GM18517 (cell line): Measurements from ENCODE around the gene UBE2S.
"Not testable (repeated sequence)": the region's sequence is repeated elsewhere in the genome, so short reads cannot be mapped to it uniquely, and the experiment has no call there.

Experiments
- ATAC-seq: cut with Tn5 transposase; IDR thresholded peaks from one replicate; pipeline ENCODE4 v1.9.1; 2021; ENCODE audit warnings: mild to moderate bottlenecking, moderate library complexity; ENCODE audit not compliant: unreplicated experiment

Gene UBE2S

DNA sequence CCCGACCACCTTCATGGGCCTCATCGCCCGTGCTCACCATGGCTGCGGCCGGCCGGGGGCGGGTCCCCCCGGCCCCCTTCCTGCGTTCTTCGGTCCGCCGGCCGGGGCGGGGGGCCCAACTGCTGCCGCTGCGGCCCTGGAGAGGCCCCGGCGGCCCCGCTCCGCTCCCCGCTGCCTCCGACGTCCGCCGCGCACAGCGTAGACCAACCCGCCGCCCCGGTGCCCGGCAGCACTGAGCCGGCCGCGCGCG lies at the start of gene UBE2S:
UBE2S (minus strand) TSS at position 239 of the 250 bp plus-strand sequence; CDS start at position 40, 199 bp downstream.
- ATAC-seq, result not testable (repeated sequence)

GRCh38 chr19:55456347-55456746 lies 48.8 kb upstream of the UBE2S start:
- ATAC-seq, result no peak

DNA sequence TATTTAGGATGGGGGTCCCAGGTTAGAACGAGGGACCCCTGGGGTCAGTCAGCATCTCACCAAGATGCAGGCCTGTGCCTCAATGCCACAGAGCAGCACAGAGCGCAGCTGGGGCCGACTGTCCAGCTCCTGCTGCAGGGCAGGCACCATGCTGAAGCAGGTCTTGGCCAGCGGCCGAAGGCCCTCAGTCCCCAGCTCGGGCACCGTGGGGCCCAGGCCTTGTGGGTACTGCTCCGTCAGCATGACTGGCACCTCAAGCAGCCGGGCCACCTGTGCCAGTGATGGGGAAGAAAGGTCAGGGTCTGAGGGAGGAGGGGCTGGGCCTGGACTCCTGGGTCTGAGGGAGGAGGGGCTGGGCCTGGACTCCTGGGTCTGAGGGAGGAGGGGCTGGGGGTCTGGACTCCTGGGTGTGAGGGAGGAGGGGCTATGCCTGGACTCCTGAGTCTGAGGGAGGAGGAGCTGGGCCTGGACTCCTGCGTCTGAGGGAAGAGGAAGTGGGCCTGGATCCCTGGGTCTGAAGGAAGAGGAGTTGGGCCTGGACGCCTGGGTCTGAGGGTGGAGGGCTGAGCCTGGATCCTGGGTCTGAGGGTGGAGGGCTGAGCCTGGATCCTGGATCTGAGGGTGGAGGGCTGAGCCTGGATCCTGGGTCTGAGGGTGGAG lies 48.1 kb upstream of the UBE2S start:
- no peak for ATAC-seq

- no peak for ATAC-seq
Observed at GRCh38 chr19:55454787-55455243, 47.2 kb upstream of the UBE2S start.

DNA sequence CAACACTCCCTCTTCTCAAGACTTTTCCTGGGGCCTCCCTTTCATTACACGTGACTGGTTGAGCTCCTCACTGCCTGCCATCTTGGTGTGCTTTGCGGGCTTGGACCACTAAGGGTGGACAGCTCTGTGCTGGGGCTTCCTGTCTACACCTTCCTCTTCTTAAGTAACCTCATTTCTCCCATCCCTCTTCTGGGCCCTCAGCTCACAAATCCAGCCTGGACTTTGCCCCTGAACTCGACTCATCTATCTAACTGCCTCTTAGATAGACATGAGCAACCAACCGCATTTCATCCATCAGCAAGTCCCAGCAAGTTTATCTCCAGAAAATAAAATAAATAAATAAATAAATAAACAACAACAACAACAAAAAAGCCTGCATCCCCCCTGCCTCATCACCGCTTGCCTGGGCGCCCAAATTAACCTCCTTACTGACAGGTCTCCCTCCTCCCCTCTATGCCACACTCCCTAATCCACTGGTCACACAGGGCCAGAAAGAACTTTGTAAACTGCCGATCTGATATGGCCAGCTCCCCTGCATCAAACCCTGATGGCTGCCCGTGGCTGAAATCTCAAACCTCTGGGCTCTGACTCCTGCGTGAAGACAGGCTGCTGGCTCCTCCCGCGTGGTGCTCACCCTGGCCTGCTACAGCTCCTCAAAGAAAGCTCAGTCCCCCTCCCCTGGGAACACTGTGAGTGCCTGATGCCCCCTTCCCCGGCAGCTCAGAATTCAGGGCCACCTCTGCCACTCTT lies 46.1 kb upstream of the UBE2S start:
- no peak for ATAC-seq

DNA sequence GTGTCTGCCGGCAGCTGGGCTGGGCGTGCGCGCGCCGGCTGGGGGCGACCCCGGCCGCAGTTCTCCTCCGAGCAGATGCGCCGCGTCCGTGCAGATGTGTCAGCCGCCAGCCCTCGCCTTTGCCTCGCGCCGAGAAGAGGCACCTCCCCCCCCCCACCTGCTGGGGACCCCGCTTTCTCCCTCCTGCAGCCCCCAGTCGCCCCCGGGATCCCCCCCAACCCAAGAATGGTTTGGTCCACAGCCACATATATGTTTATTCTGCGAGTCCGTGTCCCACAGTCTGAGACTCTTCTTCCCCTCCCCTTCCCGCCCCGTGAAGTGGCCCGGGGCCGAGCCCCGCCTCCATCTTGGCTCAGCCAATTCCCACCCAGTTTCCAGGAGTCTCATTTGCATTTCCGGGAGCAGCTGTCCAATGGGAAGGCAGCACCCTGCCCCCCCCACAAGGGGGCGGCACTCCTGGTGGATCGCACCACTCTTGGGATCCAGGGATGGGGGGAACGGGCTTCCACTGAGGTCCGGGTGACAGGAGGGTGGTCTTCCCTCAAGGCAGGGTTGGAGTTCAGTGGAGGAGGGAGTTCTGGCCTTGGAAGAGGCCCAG lies 45.3 kb upstream of the UBE2S start:
- ATAC-seq, result no peak

- no peak for ATAC-seq
Observed at GRCh38 chr19:55451965-55452748, 44.6 kb upstream of the UBE2S start.

DNA sequence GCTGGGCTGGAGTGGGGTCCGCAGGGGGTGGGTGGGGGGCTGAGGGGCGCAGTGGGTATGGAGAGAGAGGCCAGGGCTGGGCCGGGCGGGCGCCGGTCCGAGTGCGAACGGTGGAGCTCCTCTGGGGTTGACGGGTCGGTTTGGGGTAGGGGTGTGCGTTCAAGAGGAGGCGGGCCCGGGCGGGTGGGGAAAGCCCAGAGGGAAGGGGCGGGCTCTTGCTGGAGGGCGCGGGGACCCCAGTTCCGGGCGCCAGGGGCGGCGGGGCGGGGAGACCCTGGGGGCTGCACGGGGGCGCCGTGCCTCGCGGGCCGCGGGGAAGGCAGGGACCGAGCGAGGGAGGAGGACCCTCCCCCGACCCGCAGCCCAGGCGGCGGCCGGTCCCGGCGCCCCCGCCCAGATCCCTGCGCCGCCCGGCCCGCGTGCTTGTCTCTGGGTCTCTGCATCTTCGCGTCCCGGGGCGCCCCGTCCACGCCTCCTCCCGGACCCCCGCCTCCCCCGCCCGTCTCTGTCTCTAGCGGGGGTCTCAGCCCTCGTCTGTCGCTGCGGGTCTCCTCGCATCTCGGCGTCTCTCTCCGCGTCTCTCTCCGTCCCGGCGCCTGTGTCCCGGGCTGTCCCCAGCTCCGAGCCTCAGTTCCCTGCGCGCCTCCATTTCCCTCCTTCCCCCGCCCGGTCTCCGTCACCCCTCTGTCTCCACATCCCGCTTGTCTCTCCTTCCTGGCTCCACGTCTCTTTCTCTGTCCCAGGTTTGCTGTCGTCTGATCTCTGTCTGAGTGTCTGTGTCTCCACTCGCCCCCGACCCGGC lies 43.8 kb upstream of the UBE2S start:
- ATAC-seq, result no peak

GRCh38 chr19:55449469-55449868 lies 41.9 kb upstream of the UBE2S start:
- ATAC-seq, result no peak

DNA sequence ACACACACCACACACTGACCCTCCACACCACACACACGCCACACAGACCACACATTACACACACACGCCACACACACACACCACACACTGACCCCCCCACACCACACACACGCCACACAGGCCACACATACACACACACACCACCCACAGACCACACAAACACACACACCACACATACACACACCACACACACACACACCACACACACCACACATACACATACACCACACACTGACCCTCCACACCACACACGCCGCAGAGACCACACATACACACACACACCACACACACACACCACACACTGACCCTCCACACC lies 40.5 kb upstream of the UBE2S start:
- not testable (repeated sequence) for ATAC-seq

GRCh38 chr19:55447421-55448174 lies 40.0 kb upstream of the UBE2S start:
- no peak for ATAC-seq

DNA sequence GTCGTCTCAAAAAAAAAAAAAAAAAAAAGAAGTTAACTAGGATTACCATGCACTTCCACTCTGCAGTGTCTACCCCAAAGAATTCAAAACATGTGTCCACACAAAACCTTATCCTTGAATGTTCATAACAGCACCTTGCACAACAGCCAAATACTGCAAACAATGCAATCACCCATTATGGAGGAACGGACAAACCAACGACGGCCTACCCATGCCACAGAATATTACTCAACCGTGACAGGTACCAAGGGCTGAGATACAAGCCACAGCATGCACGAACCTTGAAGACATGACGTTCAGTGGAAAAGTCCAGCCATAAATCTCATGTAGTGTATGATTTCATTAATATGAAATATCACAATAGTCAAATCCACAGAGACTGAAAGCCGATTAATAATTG lies 38.5 kb upstream of the UBE2S start:
- ATAC-seq, result no peak

GRCh38 chr19:55444646-55445045 lies 37.1 kb upstream of the UBE2S start:
- ATAC-seq, result no peak

- ATAC-seq, result no peak
Observed at GRCh38 chr19:55443824-55444480, 36.4 kb upstream of the UBE2S start.

DNA sequence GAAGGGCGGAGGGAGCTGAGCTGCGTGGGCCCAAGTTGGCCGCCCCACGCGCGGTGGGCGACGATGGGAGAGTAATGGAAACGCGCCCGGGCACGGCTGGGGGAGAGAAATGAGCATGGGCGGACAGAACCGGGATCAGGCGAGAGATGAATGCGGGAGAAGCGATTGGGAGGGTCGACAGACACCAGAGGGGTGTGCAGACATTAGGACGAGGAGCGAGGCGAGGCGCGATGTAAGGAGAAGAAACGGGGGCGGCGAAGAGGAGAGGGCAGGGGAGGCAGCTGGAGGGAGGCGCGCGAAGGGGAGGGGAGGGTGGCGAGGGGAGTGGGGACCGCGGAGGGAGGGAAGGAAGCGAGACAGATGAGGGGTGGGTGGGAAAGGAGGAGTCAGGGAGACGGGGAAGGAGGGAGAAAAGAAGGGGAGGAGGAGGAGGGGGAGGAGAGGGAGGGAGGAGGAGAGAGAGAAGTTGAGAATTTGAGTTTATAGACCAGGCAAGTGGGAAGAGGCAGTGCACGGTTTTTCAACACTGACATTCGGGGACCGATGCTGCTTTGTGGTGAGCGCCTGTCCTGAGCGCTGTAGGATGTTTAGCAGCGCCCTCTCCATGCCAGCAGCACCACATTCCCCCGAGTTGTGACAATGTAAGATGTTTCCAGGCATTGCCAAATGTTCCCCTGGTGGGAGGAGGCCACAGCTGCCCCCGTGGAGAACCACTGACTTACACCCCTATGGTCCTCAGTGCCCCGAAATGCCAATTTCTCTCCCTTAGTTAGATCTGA lies 35.6 kb upstream of the UBE2S start, which contains the start of gene SHISA7:
SHISA7 (minus strand) TSS at position 256 of the 779 bp plus-strand sequence. CDS start 437 bp downstream, outside the sequence.
- no peak for ATAC-seq

DNA sequence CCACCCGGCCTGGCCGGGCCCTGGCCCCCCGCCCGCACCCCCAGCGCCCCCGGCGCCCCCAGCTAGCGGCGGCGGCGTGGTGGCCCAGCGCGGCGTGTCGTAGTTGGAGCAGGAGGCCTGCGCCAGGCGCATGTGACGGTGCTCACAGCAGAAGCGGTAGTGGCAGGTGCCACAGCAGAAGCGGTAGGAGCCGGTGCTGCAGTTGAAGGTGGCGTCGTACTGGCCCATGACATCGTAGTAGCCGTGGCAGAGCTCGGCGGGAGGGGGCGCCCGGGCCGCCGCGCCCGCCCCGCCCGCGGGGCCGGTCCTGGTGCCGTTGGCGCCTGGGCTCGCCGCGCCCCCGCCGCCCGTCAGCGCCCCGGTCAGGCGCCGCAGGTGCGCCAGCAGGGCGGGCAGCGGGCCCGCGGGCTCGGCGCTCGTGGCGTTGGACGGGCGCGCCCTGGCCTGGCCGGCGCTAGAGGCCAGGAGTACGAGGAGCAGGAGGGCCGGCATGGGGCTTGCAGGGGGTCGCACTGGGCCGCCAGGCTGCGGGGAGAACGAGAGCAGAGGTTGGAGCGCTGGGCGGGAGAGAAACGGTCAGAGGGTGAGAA lies 34.9 kb upstream of the UBE2S start:
- no peak for ATAC-seq

DNA sequence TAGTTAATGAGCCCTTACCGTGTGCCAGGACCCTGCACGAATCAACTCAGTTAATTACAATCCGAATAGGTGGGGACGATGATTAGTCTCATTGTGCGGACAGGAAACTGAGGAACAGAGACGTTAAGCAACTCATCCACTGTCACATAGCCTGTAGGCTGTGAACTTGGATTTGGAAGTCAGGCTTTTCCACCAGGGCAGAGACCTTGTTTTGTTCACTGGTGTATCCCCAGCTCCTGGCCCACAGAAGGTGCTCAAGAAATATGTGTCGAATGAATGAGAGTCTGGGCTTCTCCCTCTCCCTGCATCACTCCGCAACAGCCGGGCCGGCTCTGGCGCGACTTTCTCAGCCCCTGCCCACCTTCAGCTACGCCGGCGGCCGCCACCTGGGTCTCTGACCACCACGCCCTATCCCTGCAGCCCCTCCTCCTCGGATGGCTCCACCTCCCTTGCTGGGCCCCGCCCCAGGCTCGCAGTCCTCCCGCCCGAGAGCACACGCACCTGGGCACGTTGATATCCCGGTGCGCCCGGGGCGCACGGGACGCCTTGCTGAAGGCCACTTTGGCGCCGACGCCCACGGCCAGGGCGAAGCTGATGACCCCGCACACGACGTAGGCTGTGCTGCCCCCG lies 34.2 kb upstream of the UBE2S start:
- ATAC-seq, result no peak

DNA sequence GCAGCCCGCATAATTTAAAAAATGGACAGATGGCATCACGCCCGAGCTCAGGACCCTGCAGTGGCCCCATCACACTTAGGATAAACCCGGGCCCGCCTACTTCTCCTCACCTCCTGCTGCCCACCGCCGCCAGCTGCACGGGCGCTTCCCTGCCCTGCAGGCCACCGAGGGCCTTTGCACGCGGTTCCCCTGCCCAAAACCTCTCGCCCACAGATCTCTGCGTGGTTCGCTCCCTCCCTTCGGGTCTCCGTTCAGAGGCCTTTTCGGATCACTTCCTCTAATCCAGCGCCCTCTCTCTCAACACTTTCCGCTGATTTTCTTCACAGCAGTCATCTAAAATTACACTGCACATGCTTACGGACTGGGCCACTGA lies 33.7 kb upstream of the UBE2S start:
- no peak for ATAC-seq
